ENCODE data around the gene DUSP9.
A peak's percentile ranks its signal among the peaks of the same experiment; 100 is the strongest.

DUSP9 gene

GRCh38 chrX:153668423-153669173 is 21.6 kb downstream of the DUSP9 start:
- no peaks in the 10 kb centered on the region for H4K20me1 ChIP-seq (ENCODE audit: insufficient read depth, low read length)
- H2AFZ ChIP-seq (ENCODE audit: low read depth, low read length): peak overlapping the region; percentile 36; the same call in 1 of the 2 replicates
- H3K79me2 ChIP-seq (ENCODE audit: insufficient read depth, low read length): no peaks in the 10 kb centered on the region
- no peak; the same call in 2 of the 3 replicates for ATAC-seq (ENCODE audit: insufficient read depth, low read depth)
- H3K9ac ChIP-seq (ENCODE audit: low read depth, low read length): no peak overlapping the region
- TF ChIP-seq CTCF (IDR thresholded peaks at IDR 0.05; ENCODE audit: borderline replicate concordance, extremely low read depth, low read length, poor library complexity, severe bottlenecking) (no peak), EZH2 (IDR thresholded peaks at IDR 0.05; ENCODE audit: borderline replicate concordance, low read depth, low read length, severe bottlenecking) (no peak)
- H3K4me3 ChIP-seq (ENCODE audit: low read depth in 1 of 2, low read length in 2 of 2): no peak overlapping the region
- no peaks in the 10 kb centered on the region for H3K4me1 ChIP-seq (ENCODE audit: insufficient read depth, low read length)
- no peaks in the 10 kb centered on the region for H3K36me3 ChIP-seq (ENCODE audit: insufficient read depth, low read length)
- no peak overlapping the region for H3K27ac ChIP-seq (ENCODE audit: low read length)
- no peaks in the 10 kb centered on the region for H3K27me3 ChIP-seq (ENCODE audit: insufficient read depth, low read length, poor library complexity)
- no peak for DNase-seq
- no peaks in the 10 kb centered on the region for H3K9me3 ChIP-seq (ENCODE audit: insufficient read depth, low read length, severe bottlenecking)
- no peak overlapping the region for H3K4me2 ChIP-seq (ENCODE audit: insufficient read depth, low read length)

DNA sequence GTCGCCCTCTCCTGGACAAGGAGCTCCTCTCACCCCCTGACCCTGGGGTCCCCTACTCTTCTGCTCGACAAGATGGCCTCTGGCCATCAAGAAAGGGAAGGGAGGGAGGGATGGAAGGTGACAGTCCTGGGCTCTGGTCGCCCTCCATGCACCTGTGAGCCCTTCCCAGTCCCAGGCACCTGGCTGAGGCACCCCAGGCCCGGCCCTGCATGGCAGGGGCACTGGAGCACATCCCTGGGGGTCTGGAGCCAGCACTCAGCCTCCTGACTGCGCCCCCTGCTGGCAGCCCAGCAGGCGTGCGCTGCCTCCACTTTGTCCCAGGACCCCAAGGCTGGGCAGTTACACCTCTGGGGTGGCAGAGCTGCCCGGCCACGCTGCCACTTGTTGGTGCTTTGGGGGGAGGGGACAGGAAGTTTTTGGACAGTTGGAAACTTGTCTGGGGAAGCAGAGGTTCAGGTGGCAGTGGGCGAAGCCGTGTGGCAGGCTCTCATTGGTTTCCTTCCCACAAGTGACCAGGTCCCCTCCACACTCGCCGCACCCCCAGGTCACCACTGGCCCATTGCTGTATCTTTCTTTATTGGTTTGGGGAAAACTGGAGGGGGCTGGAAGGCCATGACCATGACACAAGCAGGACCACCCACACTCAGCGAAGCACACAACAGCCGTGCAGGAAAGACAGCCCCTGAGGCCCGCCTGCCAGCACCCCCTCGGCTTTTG is 22.3 kb downstream of the DUSP9 start:
- no peak overlapping the region for H2AFZ ChIP-seq (ENCODE audit: low read depth, low read length)
- no peak overlapping the region for H3K4me3 ChIP-seq (ENCODE audit: low read depth in 1 of 2, low read length in 2 of 2)
- H3K4me1 ChIP-seq (ENCODE audit: insufficient read depth, low read length): no peaks in the 10 kb centered on the region
- TF ChIP-seq EZH2 (IDR thresholded peaks at IDR 0.05; ENCODE audit: borderline replicate concordance, low read depth, low read length, severe bottlenecking) (no peak), CTCF (IDR thresholded peaks at IDR 0.05; ENCODE audit: borderline replicate concordance, extremely low read depth, low read length, poor library complexity, severe bottlenecking) (peak; percentile 81)
- H3K79me2 ChIP-seq (ENCODE audit: insufficient read depth, low read length): no peaks in the 10 kb centered on the region
- peak; percentile 44 for DNase-seq
- no peaks in the 10 kb centered on the region for H4K20me1 ChIP-seq (ENCODE audit: insufficient read depth, low read length)
- no peak overlapping the region for H3K4me2 ChIP-seq (ENCODE audit: insufficient read depth, low read length)
- no peaks in the 10 kb centered on the region for H3K27me3 ChIP-seq (ENCODE audit: insufficient read depth, low read length, poor library complexity)
- peak; percentile 81 for ATAC-seq (ENCODE audit: insufficient read depth, low read depth)
- H3K9ac ChIP-seq (ENCODE audit: low read depth, low read length): no peak overlapping the region
- H3K36me3 ChIP-seq (ENCODE audit: insufficient read depth, low read length): no peaks in the 10 kb centered on the region
- H3K27ac ChIP-seq (ENCODE audit: low read length): no peak overlapping the region
- H3K9me3 ChIP-seq (ENCODE audit: insufficient read depth, low read length, severe bottlenecking): no peaks in the 10 kb centered on the region

DNA sequence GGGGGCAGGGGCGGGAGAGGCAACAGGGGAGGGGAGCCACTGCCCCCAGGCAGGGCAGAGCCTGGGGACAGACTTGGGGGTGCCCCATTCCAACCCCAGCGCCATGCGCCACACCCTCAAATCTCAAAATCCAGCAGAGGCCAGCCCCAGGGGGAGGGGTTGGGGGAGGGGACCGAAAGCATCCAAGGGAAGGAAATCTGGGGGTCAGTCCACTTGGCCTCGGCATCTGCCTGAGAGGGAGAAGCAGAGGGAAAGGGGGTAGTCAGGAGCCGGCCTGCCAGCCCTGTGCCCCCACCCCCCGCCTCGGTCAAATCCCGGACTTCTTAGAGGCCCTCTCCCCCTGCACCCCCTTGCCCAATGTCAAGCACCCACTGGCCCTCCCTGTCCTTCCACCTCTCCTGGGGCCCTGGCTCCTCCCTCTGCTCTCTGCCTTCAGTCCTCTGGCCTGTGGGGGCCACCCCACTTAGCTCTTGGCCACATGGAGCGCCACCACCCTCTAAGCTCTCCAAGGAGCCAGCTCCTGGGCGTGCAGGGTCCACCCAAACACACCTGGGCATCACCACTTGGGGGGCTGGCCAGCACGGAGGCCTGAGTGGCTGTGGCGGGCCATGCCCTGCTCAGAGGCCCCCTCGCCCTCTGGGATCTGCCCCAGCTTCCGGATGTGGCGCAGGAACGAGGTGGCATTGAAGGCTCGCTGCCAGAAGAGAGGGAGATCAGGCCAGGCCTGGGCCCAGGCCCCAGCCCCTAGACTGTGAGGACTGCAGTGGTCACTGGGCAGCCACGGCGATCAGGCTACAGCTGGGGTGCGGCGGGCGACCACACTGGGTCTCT is 23.1 kb downstream of the DUSP9 start:
- no peaks in the 10 kb centered on the region for H4K20me1 ChIP-seq (ENCODE audit: insufficient read depth, low read length)
- H3K9me3 ChIP-seq (ENCODE audit: insufficient read depth, low read length, severe bottlenecking): no peaks in the 10 kb centered on the region
- H3K9ac ChIP-seq (ENCODE audit: low read depth, low read length): no peak overlapping the region
- H3K36me3 ChIP-seq (ENCODE audit: insufficient read depth, low read length): no peaks in the 10 kb centered on the region
- H3K4me2 ChIP-seq (ENCODE audit: insufficient read depth, low read length): no peak overlapping the region
- H3K79me2 ChIP-seq (ENCODE audit: insufficient read depth, low read length): no peaks in the 10 kb centered on the region
- H3K27ac ChIP-seq (ENCODE audit: low read length): no peak overlapping the region
- H3K4me1 ChIP-seq (ENCODE audit: insufficient read depth, low read length): no peaks in the 10 kb centered on the region
- H3K4me3 ChIP-seq (ENCODE audit: low read depth in 1 of 2, low read length in 2 of 2): no peak overlapping the region
- no peak for DNase-seq
- TF ChIP-seq EZH2 (IDR thresholded peaks at IDR 0.05; ENCODE audit: borderline replicate concordance, low read depth, low read length, severe bottlenecking) (no peak), CTCF (IDR thresholded peaks at IDR 0.05; ENCODE audit: borderline replicate concordance, extremely low read depth, low read length, poor library complexity, severe bottlenecking) (no peak)
- H2AFZ ChIP-seq (ENCODE audit: low read depth, low read length): no peak overlapping the region
- ATAC-seq (ENCODE audit: insufficient read depth, low read depth): no peak
- H3K27me3 ChIP-seq (ENCODE audit: insufficient read depth, low read length, poor library complexity): no peaks in the 10 kb centered on the region

Data from DND-41 (cell line).